Peyer's patch (tissue), 4 donors: ENCODE measurements around the gene SEMA4D.

Experiments
- POLR2A ChIP-seq, 2 donors: fragments of 450-650 bp; IDR thresholded peaks; one replicate each; pipeline ENCODE4 v1.5.1; 2017; ENCODE audit warnings: antibody characterized with exemption in 2 of 2, mild to moderate bottlenecking in 2 of 2, moderate library complexity in 2 of 2
- TF ChIP-seq, protein P1 (sequence below), 6 experiments: fragments of 450-650 bp in 4 of 6; fragments of 200-600 bp in 2 of 6; sonication (generic) in 1 of 6; IDR thresholded peaks; one replicate each; pipeline ENCODE4 v1.5.1; 2017 to 2019; ENCODE audit warnings: antibody characterized with exemption in 6 of 6, mild to moderate bottlenecking in 3 of 6, moderate library complexity in 1 of 6

DNA sequence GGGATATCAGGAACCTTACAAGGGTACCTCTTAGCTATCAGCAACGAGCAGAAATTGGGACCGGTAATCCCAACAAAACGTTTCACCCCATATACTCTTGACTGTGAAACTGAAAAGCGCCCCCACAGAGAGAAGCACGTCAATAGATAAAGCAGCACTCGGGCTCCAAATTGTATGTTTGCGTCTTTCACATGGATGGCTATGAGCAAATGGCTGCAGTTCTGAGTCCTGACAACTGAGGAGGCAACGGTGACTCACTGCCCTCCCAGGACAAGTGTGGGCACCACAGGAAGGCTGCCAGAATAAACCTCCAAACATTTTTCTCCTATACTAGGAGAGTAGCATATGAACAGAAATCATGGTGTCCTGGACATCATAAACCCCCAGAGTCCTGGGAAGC lies 36.6 kb downstream of the SEMA4D start:
- TF ChIP-seq, protein P1, sequence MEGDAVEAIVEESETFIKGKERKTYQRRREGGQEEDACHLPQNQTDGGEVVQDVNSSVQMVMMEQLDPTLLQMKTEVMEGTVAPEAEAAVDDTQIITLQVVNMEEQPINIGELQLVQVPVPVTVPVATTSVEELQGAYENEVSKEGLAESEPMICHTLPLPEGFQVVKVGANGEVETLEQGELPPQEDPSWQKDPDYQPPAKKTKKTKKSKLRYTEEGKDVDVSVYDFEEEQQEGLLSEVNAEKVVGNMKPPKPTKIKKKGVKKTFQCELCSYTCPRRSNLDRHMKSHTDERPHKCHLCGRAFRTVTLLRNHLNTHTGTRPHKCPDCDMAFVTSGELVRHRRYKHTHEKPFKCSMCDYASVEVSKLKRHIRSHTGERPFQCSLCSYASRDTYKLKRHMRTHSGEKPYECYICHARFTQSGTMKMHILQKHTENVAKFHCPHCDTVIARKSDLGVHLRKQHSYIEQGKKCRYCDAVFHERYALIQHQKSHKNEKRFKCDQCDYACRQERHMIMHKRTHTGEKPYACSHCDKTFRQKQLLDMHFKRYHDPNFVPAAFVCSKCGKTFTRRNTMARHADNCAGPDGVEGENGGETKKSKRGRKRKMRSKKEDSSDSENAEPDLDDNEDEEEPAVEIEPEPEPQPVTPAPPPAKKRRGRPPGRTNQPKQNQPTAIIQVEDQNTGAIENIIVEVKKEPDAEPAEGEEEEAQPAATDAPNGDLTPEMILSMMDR (IDR thresholded peaks at IDR 0.05): no peak
- TF ChIP-seq POLR2A (IDR thresholded peaks at IDR 0.05): no peak
